IPS-18c (cell line): ENCODE results near the gene MOG.

Source experiments
- H3K4me3 ChIP-seq: 2 replicates; pipeline ENCODE4 v1.7.0; 2013; ENCODE audit warnings: low read depth, mild to moderate bottlenecking, low read length, moderate library complexity; ENCODE audit not compliant: insufficient read depth
- H3K9me3 ChIP-seq: one replicate; pipeline ENCODE4 v1.6.1; 2013; ENCODE audit warnings: mild to moderate bottlenecking, low read length, moderate library complexity; ENCODE audit not compliant: control insufficient read depth, insufficient read depth

The MOG gene

GRCh38 chr6:29696147-29697125 lies 39.5 kb downstream of the MOG start:
- Histone ChIP-seq H3K9me3 (no peaks in the 10 kb centered on the region), H3K4me3 (no peak overlapping the region)

GRCh38 chr6:29702519-29703103 lies 45.7 kb downstream of the MOG start:
- H3K9me3 ChIP-seq, result no peaks in the 10 kb centered on the region
- H3K4me3 ChIP-seq, result no peak overlapping the region

- no peak overlapping the region for H3K4me3 ChIP-seq
Observed at GRCh38 chr6:29705389-29706231, 48.7 kb downstream of the MOG start.

GRCh38 chr6:29708432-29709179 lies 51.7 kb downstream of the MOG start:
- Histone ChIP-seq H3K9me3 (no peaks in the 10 kb centered on the region), H3K4me3 (no peak overlapping the region)

More at GRCh38 chr6:29705389-29706231, 48.7 kb downstream of the MOG start:
- H3K9me3 ChIP-seq, result no peaks in the 10 kb centered on the region

GRCh38 chr6:29709188-29709587 lies 52.3 kb downstream of the MOG start:
- Histone ChIP-seq H3K4me3 (no peak overlapping the region), H3K9me3 (no peaks in the 10 kb centered on the region)

GRCh38 chr6:29710281-29710941 lies 53.5 kb downstream of the MOG start:
- no peaks in the 10 kb centered on the region for H3K9me3 ChIP-seq
- H3K4me3 ChIP-seq, result no peak overlapping the region

- no peak overlapping the region for H3K4me3 ChIP-seq
- H3K9me3 ChIP-seq, result no peaks in the 10 kb centered on the region
Observed at GRCh38 chr6:29720863-29721262, 64.0 kb downstream of the MOG start.
